Peyer's patch (tissue), 4 donors: ENCODE data around the gene PLEKHB2. TPM values are rescaled to one million over a fixed set of nuclear protein-coding genes. Genes with fewer than 3 reads are reported as not detected.
"Not testable (repeated sequence)": the region's sequence is repeated elsewhere in the genome, so short reads cannot be mapped to it uniquely, and the experiment has no call there.

Experiments
- DNase-seq, 3 donors: peaks; one replicate each; pipeline ENCODE4 v3.0.0-alpha.2; 2017 to 2019
- H3K27ac ChIP-seq, 4 donors: fragments of 200-600 bp; sonication (generic); one replicate each; pipeline ENCODE4 v1.5.1; 2016 to 2019
- H3K27me3 ChIP-seq, 2 donors: fragments of 200-600 bp; sonication (generic); one replicate each; pipeline ENCODE4 v1.5.1; 2019
- H3K36me3 ChIP-seq, 3 donors: fragments of 200-600 bp; sonication (generic); one replicate each; pipeline ENCODE4 v1.5.1; 2016 to 2019
- H3K4me1 ChIP-seq, 4 donors: fragments of 200-600 bp; sonication (generic); one replicate each; pipeline ENCODE4 v1.5.1; 2016 to 2019
- H3K4me3 ChIP-seq, 4 donors: fragments of 200-600 bp; sonication (generic); 1 replicate in 3 of 4; 2 replicates in 1 of 4; pipeline ENCODE4 v1.5.1; 2016 to 2019; ENCODE audit warnings: mild to moderate bottlenecking in 1 of 4
- H3K9me3 ChIP-seq, 4 donors: fragments of 200-600 bp; sonication (generic); one replicate each; pipeline ENCODE4 v1.5.1; 2016 to 2019; ENCODE audit warnings: mild to moderate bottlenecking in 1 of 4
- CTCF ChIP-seq, 6 experiments: fragments of 450-650 bp in 4 of 6; fragments of 200-600 bp in 2 of 6; sonication (generic) in 1 of 6; IDR thresholded peaks; one replicate each; pipeline ENCODE4 v1.5.1; 2017 to 2019; ENCODE audit warnings: antibody characterized with exemption in 6 of 6, mild to moderate bottlenecking in 3 of 6, moderate library complexity in 1 of 6
- POLR2A ChIP-seq, 2 donors: fragments of 450-650 bp; IDR thresholded peaks; one replicate each; pipeline ENCODE4 v1.5.1; 2017; ENCODE audit warnings: antibody characterized with exemption in 2 of 2, mild to moderate bottlenecking in 2 of 2, moderate library complexity in 2 of 2
- total RNA-seq, 4 donors: library from RNA; depleted of rRNA; stranded (reverse); fragments of >200 nt; gene quantifications; one replicate each; pipeline ENCODE4 v1.1.0, GENCODE V29; 2016

Gene PLEKHB2
- total RNA-seq, 4 donors from 2014 or later: 35.5 to 150 (median 120) TPM

- H3K27ac ChIP-seq: no peak overlapping the region
Measured at GRCh38 chr2:131077182-131077846, 27.8 kb upstream of the PLEKHB2 start.

DNA sequence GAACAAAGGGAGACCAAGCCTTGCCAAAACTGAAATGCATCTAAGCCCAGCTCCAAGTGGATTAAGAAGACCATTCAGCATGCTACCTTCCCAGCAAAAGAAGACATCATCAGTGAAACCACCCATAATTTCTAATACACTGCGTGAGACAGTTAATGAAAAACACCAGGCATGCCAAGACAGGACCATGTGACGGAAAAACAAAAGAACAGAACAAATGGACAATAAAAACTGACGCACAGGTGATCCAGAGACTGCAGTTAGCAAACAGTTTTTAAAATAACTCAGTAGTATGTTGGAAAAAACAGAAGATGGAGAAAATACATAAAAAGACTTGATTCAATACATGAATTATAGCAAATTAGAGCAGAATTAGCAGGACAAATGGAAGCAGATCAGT lies 27.2 kb upstream of the PLEKHB2 start:
- Histone ChIP-seq H3K4me3 (no peak overlapping the region), H3K27me3 (no peaks in the 10 kb centered on the region), H3K4me1 (peaks cover 0 to 6% (median 0%) of the 10 kb centered on the region in 4 donors), H3K36me3 (peaks cover 0 to 97% (median 6%) of the 10 kb centered on the region in 3 donors), H3K27ac (no peak overlapping the region), H3K9me3 (no peaks in the 10 kb centered on the region)
- DNase-seq: no peak
- TF ChIP-seq CTCF (IDR thresholded peaks at IDR 0.05): no peak

More at GRCh38 chr2:131077182-131077846, 27.8 kb upstream of the PLEKHB2 start:
- peaks cover 0 to 6% (median 0%) of the 10 kb centered on the region in 4 donors for H3K4me1 ChIP-seq
- H3K4me3 ChIP-seq: no peak overlapping the region
- no peaks in the 10 kb centered on the region for H3K27me3 ChIP-seq
- DNase-seq: no peak
- no peaks in the 10 kb centered on the region for H3K9me3 ChIP-seq
- H3K36me3 ChIP-seq: peaks cover 0 to 97% (median 6%) of the 10 kb centered on the region in 3 donors
- TF ChIP-seq POLR2A (IDR thresholded peaks at IDR 0.05) (no peak), CTCF (IDR thresholded peaks at IDR 0.05) (no peak)

GRCh38 chr2:131079931-131080330 lies 25.2 kb upstream of the PLEKHB2 start:
- not testable (repeated sequence) for H3K4me1 ChIP-seq, H3K27me3 ChIP-seq, H3K27ac ChIP-seq, DNase-seq, H3K4me3 ChIP-seq, H3K9me3 ChIP-seq
- peaks cover 0 to 84% (median 6%) of the 10 kb centered on the region in 3 donors for H3K36me3 ChIP-seq

DNA sequence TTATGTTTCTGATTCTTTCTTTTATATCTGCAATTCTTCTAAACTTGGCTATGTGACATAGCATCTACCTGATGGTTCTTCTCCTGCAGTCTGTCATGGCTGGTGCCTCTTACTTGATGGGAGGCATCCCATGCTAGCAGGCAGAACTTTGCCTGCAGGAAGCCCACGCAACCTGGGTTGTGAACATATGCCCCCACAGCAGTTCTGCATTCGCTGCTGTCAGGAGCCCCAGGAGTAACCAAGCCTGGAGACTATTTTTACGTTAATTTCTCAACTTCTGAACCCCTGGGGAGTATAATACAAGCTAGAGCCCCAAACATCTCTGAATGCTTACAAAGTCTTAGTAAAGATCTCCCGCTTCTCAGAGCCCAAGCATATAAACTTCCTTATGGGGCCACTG lies 23.9 kb upstream of the PLEKHB2 start:
- peaks cover 0 to 76% (median 3%) of the 10 kb centered on the region in 3 donors for H3K36me3 ChIP-seq
- H3K27me3 ChIP-seq: no peaks in the 10 kb centered on the region
- H3K4me1 ChIP-seq: no peaks in the 10 kb centered on the region
- TF ChIP-seq POLR2A (IDR thresholded peaks at IDR 0.05) (no peak), CTCF (IDR thresholded peaks at IDR 0.05) (no peak)
- no peaks in the 10 kb centered on the region for H3K9me3 ChIP-seq
- H3K4me3 ChIP-seq: no peak overlapping the region
- DNase-seq: no peak
- no peak overlapping the region for H3K27ac ChIP-seq

DNA sequence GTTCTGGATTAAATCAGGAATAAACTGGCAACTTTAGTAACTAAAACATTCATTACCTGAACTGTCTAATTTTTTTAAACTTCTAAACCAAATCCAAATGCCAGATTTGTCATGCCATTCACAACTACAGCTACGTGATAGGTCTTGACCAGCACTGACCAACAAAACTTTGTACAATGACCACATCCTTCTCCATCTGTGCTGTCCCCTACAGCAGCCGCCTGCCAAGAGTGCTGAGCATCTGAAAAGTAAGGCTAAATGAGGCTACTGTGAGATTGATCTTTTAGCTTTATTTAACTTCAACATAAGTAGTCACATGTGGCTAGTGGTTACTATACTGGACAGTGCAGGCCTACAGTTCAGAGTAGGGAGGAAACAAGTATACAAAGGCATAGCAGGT lies 19.5 kb upstream of the PLEKHB2 start:
- no peak overlapping the region for H3K4me3 ChIP-seq
- H3K4me1 ChIP-seq: peaks cover 0 to 1% (median 0%) of the 10 kb centered on the region in 4 donors
- H3K27ac ChIP-seq: no peak overlapping the region
- peaks cover 0 to 67% (median 3%) of the 10 kb centered on the region in 3 donors for H3K36me3 ChIP-seq
- no peaks in the 10 kb centered on the region for H3K9me3 ChIP-seq
- DNase-seq: no peak
- no peaks in the 10 kb centered on the region for H3K27me3 ChIP-seq
- TF ChIP-seq POLR2A (IDR thresholded peaks at IDR 0.05) (no peak), CTCF (IDR thresholded peaks at IDR 0.05) (no peak)

DNA sequence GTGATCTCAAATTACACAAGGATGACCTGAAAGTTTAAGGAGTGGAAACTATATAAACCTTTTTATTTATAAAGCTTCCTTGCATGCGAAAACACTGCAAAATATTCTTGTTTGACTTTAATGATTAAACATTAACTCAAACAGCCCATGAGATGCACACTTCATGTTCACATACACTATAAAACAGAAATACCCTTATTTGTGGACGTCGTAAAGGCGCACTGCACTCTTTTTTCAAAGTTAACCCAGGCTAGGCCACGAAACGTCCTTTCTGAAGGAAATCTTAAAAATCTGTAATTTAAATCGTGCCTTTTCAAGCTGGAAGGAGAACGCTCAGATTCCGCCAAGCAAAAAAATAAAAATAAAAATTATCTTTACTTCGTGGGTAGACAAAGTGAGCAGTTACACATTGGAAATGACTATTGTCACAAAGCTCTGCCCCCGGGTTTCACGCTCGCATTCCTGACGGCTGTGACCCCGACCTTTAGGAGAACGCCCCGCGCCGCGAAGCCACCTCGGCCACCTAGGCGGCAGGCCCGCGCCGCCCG lies 12.6 kb upstream of the PLEKHB2 start:
- DNase-seq: no peak
- Histone ChIP-seq H3K27me3 (no peaks in the 10 kb centered on the region), H3K4me1 (peaks cover 0 to 17% (median 0%) of the 10 kb centered on the region in 4 donors), H3K36me3 (peaks cover 0 to 29% (median 0%) of the 10 kb centered on the region in 3 donors), H3K4me3 (peak overlapping the region; percentile 56 to 98 (median 87)), H3K27ac (peak overlapping the region; percentile 96 to 100 (median 98)), H3K9me3 (no peaks in the 10 kb centered on the region)
- TF ChIP-seq POLR2A (IDR thresholded peaks at IDR 0.05): peak in 1 of 2 donors; percentile 15
- TF ChIP-seq CTCF (IDR thresholded peaks at IDR 0.05): no peak
